Measurements from ENCODE around the gene MICAL3.

DNA sequence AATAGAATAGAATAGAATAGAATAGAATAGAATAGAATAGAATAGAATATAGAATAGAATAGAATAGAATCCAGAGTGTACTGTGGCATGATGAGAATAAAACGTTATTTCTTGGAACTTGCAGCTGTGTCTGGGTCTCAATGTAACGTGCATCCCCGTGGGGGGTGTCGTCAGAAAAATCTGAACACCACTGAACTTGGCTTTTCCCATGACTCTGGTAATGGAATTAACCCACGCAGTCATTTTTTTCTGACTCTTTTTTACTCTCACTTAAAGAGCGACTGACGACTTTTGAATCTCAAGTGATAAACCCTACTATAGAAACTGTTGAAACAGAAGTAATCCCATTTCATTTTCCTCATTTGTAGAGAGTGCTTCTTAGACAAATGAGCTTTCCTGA is 157.7 kb downstream of the MICAL3 start:
- TF ChIP-seq ZC3H10 (CRISPR knock-in tag; IDR thresholded peaks at IDR 0.05): no peak
- TF ChIP-seq, protein P1, sequence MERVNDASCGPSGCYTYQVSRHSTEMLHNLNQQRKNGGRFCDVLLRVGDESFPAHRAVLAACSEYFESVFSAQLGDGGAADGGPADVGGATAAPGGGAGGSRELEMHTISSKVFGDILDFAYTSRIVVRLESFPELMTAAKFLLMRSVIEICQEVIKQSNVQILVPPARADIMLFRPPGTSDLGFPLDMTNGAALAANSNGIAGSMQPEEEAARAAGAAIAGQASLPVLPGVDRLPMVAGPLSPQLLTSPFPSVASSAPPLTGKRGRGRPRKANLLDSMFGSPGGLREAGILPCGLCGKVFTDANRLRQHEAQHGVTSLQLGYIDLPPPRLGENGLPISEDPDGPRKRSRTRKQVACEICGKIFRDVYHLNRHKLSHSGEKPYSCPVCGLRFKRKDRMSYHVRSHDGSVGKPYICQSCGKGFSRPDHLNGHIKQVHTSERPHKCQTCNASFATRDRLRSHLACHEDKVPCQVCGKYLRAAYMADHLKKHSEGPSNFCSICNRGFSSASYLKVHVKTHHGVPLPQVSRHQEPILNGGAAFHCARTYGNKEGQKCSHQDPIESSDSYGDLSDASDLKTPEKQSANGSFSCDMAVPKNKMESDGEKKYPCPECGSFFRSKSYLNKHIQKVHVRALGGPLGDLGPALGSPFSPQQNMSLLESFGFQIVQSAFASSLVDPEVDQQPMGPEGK (CRISPR knock-in tag; IDR thresholded peaks at IDR 0.05; ENCODE audit: borderline replicate concordance): no peak
- no peak for TF ChIP-seq TCF4 (CRISPR knock-in tag; IDR thresholded peaks at IDR 0.05; ENCODE audit: borderline replicate concordance)
- TF ChIP-seq ZNF565 (CRISPR knock-in tag; conservative IDR thresholded peaks at IDR 0.05; ENCODE audit: low read depth): no peak
- TF ChIP-seq SNAI2 (CRISPR knock-in tag; IDR thresholded peaks at IDR 0.05): no peak
- TF ChIP-seq RARB (CRISPR knock-in tag; IDR thresholded peaks at IDR 0.05): no peak
- no peak for TF ChIP-seq ESRRG (CRISPR knock-in tag; IDR thresholded peaks at IDR 0.05)
- TF ChIP-seq GLIS3 (CRISPR knock-in tag; IDR thresholded peaks at IDR 0.05): no peak
- TF ChIP-seq CSDC2 (CRISPR knock-in tag; IDR thresholded peaks at IDR 0.05): no peak
- no peak for TF ChIP-seq ZFP30 (CRISPR knock-in tag; IDR thresholded peaks at IDR 0.05)
- TF ChIP-seq BACH2 (CRISPR knock-in tag; IDR thresholded peaks at IDR 0.05; ENCODE audit: borderline replicate concordance): no peak
